GM21447 (cell line): ENCODE measurements around the gene KLHL30.

Experiments used
- ATAC-seq: cut with Tn5 transposase; IDR thresholded peaks from one replicate; pipeline ENCODE4 v1.9.1; 2021; ENCODE audit not compliant: unreplicated experiment

The KLHL30 gene

DNA sequence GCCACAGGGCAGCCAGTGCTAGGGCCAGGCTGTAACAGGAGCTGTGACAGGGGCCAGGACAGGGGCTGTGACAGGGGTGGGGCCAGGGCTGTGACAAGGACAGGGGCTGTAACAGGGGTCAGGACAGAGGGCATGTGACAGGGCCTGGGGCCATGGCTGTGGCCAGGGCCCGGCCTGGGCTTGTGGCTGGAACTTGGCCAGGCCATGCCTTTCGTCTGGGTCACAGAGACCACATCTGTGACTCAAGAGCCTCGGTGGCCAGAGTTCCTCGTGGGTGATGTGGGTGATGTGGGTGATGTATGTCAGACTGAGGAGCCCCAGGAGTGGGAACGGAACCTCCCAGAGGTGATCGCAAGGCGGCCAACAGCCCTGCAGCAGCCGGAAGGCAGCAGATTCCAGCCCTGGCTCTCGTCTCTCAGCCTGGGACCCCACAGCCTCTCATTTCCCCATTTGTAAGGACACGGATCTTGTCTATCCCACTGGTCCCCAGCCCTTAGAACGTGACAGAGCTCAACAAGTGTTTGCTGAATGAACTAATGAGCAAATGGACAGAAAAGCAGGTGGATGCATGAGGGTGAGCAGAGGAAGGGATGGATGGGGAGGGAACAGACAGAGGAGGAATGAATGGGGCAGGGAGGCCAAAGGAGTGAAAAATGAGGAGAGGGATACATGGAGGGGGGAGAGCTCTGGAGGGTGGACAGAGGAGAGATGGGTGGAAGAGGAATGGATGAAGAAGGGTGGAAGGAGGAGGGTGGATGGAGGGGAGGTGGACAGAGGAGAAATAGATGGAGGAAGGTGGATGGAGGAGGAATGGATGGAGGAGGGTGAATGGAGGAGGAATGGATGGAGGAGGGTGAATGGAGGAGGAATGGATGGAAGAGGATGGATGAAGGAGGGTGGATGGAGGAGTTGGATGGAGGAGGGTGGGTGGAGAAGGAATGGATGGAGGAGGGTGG lies 21.0 kb upstream of the KLHL30 start:
- ATAC-seq = no peak

DNA sequence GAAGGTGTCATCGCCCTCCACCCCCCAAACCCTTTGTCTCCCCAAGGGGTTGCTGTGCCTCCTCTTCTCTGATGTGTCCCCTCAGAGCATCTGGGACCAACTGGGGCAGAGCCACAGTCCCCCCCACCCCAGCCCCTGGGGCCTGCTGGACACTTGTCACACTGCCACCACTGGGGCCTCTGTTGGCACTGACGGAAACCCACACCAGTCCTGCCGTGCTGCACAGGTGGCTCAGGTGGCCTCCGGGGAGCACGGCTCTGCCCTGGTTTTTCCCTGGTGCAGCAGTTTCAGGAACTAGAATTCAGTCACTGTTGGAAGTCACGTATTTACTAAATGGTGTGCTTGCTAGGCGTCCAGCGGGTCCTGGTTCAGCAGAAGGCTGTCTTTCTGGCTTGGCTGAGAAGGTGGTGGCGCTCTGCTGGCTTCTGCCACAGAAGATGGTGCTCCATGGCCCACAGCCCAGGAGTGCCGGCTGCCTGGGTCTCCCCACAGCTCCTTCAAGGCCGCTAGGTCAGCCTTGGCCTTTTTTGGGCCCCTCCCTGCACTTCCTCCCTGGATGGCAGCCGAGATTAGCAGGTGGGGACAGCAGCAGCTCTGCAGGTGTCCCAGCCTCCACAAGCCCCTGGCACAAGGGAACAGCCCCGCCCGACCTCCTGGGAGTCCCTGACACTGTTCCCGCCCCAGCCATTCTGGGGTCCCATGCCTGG lies 18.6 kb upstream of the KLHL30 start:
- no peak for ATAC-seq

DNA sequence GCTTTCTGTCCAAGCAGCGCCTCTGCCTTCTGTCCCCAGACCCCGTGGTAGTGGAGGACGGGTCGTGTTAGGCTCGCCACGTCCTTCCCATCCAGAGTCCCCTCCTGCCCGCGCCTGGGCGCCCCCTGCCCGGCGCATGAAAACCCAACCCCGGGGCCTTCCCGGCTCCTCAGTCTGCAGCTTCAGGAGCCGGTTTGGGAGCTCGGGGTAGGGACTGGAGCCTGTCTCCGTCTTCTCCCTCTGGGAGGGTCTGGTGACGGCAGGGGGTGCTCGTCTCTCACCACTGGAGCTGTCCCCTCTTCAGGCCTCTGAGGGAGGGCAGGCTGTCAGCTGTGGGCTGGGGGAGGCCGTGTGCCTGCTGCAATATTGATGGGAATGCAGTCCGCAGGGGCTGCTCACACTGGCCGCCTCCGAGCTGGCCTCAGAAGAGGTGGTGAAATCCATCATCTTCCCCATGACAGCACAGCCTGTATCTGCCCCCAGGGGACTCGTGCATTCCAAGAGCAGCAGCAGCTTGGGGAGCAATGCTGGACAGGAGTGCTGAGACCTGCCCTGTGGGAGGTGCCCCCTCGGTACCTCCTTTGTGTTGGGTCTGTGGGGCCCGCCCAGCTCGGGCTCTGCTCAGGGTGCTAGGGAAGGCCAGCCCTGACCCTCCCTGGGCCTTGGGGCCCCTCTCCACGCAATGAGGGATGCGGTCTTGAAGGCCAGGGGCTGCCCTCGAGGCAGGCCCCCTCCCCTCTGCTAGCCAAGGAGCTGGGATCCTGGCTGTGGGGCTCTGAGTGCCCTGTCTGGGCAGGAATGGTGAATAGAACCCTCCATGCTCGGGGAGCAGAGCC lies 17.8 kb upstream of the KLHL30 start:
- no peak for ATAC-seq

DNA sequence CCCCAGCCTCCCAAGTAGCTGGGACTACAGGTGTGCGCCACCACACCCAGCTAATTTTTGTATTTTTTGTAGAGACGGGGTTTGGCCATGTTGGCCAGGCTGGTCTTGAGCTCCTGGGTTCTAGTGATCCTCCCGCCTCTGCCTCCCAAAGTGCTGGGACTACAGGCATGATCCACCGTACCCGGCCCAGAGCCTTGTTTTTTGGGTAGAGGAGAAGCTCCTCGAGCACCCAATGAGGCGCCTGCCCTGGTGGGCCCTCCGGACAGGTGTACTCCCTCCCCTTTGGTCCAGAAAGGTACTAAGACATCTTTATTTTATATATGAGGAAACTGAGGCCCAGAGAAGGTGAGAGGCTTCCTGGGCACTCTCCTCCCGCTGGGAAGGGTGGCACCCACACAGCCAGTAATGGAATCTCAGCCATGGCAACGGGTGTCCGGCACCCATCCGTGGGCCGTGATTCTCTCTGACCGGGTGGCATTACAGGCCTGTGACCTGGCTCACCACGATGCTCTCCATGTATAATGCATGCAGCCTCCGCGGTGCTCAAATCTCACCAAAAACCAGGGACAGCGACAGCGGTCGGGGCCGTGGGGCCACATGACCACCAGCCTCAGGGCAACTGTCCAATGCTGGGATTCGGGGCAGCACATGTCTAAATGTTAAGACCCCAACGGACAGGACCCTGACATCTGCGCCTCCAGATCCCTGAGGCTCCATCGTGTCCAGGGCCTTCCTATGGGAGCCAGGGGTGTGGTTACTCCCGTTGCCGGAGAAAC lies 16.8 kb upstream of the KLHL30 start:
- ATAC-seq = no peak

DNA sequence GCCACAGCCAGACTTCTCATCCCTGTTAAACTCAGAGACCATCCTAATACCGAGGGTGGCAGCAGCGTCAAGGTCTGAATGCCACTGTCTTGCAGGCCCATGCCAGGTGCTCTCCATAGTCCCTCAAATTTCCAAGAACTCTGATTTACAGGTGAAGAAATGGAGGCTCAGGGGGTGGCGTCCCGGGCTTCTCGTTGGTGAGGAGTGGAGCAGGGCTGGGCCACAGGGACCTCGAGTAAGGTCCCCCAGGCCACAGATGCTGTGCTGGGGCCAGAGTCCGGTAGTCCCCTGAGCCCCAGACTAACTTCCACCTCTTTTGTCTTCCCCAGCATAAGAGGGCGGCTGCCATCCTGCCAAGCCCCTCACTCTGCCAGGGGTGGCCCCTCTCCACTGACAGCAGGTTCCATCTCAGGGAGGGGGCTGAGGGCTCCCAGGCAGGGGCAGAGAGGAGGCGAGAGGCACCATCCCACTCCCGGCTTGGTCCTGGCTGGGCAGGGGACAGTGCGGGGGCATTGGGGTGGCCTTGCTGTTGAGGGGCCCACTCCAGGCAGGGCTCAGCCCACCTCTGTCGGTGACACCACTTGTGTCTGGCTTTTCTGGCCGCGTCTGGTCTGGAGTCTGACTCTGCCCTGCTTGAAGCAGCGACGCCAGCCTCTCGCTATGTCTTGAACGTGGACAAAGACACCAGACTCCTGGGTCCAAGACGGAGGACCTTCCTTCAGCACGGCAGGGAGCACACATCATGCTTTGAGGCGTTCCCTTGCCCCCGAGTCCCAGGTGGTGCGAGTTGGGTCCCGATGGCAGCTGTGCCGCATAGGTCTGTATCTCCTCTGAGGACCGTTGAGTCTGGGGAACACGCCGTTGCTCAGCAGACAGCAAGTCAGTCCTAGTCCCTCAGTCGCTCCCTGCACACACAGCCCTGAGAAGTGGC lies 15.9 kb upstream of the KLHL30 start:
- no peak for ATAC-seq

DNA sequence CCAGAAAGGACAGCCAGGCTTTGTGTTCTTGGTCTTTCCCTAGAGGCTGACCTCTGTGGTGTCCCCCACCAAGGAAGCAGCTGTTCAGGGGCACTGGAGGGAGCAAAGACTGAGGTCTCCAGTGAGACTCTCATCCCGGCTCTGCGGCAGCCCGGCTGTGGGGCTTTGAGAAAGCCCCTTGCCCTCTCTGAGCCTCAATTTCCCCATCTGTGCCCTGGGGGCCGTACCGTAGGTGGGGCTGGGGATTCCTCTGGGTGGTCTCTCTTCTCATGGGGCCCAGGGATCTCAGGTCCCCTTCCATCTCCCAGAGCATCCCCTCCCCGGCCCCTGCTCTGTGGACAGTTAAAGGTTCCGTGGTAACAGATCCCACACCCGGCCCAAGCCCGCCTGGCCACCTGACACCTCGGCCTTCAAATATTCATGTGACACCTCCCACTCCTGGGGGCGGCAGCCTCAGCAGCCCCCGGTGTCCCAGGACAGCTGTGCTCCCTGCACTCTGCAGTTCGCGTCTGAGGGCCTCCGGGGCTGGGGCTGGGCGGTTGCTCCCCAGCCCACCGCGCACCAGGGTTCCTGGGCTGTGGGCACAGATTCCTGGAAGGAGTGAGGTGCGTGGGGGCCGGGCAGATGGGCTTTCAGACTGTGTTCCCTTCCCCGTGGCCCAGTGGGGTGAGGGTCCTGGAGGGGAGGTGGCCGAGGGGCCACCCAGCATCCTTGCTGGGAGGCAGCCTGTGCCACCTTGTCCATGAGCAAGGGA lies 15.1 kb upstream of the KLHL30 start:
- no peak for ATAC-seq

DNA sequence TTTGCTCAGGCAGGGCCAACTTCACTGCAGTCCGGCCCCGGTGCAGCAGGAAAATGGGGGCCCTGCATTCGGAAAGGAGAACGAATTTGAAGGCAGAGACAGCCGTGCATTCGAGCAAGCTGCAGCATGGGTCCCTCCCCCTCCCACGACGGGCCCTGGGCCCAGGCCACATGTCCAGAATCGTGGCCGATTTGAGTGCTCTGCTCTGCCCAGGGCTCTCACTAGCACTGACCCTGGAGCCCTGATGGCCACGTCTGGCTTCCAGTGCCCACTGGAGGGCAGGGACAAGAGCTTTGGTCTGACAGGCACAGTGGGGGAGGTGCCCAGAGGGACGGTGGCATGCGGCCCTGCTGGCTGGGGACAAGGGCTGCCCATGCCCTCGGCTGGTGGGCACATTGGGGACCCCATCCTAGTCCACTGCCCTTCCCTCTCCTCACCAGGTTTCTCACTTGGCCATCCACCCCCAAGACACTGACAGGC lies 14.4 kb upstream of the KLHL30 start:
- ATAC-seq = no peak

DNA sequence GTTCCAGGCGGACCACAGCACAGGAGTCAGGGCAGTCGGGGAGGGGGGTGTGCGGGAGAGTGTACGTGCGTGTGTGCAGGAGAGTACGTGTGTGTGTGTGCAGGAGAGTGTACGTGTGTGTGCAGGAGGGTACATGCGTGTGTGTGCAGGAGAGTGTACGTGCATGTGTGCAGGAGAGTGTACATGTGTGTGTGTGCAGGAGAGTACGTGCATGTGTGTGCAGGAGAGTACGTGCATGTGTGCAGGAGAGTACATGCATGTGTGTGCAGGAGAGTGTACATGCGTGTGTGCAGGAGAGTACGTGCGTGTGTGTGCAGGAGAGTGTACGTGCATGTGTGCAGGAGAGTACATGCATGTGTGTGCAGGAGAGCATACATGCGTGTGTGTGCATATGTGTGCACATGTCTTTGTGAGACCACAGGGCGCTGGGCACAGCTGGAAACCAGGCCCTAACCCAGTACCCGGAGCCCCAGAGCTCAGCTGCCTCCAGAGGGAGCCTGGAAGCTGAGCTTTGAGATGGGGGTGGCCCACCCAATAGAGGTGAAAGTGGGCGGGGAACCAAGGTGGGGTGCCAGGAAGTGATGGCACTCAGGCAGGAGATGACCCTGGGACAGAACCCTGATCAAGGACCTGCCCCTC lies 13.9 kb upstream of the KLHL30 start:
- ATAC-seq = no peak

DNA sequence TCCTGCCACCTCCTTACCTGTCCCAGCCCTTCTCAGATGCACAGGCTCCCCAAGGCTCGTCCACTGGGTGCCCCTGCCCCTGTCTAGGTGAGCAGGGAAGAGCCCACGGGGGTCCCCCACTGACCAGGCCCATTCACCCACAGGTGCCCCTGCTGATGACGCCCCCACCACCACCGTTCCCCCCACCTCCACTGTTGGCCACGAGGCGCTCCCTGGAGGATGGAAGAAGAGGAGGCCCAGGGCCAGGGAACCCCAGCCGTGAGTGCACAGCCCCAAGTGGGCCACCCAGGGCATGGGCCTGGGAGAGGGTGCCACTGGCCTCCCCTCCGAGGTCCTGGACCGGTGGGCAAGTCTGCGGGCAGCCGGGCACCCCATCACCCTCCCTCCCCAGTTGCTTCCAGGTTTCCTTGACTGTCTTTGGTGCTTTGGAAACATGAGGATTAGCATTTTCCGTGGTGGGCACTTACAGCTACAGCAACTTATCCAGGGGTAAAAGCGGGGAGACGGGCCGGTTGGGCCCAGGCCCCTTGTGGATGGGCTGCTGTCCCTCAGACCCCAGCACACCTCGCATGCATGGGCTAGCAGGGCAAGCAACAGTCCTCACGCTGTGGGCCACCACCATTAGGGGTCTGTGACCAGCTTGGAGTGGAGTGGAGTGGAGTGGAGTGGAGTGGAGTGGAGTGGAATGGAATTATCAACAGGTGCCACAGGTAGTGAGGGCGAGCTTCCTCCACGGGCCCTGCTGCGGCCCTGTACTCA lies 13.2 kb upstream of the KLHL30 start:
- ATAC-seq = no peak

DNA sequence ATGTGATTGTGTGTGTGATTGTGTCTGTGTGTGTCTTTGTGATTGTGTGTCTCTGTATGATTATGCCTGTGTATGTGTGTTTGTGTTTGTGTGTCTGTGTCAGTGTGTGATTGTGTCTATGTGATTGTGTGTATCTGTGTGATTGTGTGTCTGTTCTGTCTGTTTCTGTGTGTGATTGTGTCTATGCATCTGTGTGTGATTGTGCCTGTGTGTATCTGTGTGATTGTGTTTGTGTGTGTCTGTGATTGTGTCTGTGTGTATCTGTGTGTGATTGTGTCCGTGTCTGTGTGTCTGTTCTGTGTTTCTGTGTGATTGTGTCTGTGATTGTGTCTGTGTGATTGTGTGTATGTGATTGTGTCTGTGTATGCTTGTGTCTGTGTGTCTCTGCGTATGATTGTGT lies 12.1 kb upstream of the KLHL30 start:
- no peak for ATAC-seq

DNA sequence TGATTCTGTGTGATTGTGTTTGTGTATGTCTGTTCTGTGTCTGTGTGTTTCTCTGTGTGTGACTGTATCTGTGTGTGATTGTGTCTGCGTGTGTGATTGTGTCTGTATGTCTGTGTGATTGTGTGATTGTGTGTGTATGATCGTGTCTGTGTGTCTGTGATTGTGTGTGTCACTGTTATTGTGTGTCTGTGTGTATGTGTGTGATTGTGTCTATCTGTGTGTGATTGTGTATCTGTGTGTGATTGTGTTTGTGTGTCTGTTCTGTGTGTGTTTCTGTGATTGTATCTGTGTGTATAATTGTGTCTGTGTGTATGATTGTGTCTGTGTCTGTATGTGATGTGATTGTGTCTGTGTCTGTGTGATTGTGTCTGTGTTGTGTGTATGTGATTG lies 11.7 kb upstream of the KLHL30 start:
- no peak for ATAC-seq

DNA sequence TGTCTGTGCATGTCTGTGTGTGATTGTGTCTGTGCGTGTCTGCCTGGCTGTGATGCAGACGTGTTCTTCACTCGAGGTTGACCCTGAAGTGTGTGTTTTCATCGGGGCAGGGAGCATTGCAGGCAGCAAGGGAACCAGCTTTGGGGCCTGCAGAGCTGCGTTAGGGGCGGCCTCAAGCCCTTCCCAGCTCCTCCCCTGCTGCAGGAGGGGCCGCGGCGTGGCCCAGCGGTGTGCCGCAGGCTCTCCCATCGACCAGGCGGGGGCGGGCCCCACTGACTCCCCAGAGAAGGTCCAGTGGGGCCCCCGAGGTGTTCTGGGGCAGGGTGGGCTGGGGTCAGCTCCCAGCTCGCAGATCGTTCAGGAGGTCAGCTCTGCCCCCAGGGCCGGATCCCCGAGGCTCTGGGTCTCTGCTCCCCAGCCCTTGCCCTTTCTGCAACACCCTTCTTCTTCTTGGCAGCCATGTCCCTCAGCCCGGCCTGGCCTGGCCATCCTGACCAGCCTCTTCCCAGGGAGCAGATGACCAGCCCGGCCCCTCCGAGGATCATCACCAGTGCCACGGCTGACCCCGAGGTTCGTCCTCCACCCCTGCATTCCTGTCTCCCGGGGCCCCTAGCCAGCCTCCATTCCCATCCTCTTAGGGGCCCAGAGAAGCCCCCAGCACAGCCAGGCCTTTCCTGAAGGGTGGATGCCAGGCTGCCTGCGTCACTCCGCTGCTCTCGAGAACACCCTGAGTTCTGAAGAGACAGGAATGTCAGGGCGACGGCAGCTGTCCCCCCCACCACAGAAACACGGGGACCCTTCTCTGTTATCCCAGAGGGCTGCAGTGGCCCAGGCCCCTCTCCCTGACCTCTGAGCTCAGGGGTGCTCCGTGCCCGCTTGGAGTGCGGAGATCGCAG lies 11.1 kb upstream of the KLHL30 start:
- ATAC-seq = no peak

DNA sequence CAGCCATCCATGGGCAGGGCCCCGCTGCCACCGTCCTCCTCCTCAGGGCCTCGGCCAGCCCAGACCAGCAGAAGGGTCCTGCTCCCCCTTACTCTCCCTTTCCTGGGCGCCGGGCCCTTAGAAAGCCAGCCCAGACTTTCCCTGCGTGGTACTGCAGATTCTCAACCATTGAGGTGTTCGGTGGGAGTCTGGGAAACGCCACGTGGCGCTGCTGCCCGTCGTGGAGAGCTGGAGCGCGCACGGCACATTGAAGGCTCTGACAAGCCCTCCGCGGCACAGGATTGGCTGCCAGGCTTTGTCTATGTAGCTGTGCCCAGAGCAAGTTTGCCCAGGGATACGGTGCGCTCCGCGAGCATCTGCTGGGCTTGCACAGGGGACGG lies 10.4 kb upstream of the KLHL30 start:
- ATAC-seq = no peak

DNA sequence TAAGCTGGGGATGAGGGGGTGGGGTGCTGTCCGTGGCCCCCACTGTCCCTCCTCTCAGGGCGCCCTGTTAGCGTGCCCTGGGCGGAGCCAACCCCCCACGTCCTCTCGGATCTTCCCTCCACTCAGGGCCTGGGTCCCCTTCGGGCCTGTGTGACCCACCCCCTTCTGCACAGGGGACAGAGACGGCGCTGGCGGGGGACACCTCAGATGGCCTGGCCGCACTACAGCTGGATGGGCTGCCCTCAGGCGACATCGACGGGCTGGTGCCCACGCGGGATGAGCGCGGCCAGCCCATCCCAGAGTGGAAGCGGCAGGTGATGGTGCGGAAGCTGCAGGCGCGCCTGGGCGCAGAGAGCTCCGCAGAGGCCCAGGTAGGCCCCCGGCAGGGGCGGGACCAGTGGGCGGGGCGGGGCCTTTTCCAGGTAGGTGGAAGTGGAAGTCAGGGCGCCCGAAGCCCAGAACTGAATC lies 9.9 kb upstream of the KLHL30 start:
- ATAC-seq = no peak

DNA sequence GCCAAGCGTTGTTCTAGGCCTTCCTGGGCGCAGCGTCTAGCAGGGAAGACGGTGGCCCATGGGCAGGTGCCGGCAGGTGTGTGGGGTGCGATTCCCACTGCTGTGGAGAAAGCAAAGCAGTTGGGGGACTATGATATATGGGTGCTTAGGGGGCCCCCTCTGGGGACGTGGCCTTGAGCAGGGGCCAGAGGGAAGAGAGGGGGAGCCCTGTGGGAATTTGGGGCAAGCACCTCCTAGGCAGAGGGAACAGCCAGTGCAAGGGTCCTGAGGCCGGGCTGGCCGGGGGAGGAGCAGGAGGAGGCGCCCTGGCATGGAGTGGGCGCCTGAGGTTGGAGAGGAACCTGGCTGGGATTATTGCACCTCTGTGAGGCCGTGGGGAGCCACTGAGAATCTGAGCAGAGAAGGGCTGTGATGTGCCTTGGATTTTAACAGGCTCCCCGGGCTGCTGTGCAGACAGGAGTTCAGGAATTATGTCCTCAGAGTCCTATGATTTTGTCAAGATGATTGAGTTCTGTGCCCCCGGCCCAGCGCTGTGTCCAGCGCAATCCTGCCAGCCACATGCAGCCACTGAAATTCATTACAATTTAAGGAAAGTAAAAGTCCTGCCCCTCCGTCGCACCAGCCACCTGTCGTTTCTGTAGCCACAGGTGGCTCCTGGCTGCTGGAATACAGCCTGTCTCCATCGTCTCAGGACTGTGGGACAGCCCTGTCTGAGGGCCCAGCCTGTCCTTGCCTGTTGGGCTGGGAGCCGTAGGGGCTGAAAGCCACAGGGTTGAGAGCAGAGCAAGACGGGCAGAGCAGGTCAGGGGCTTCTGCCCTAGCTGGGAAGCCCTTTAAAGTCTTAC lies 9.1 kb upstream of the KLHL30 start:
- no peak for ATAC-seq
